ENCODE data around the gene MDC1. TPM values are rescaled to one million over a fixed set of nuclear protein-coding genes. Genes with fewer than 3 reads are reported as not detected.
"Not testable (repeated sequence)": the region's sequence is repeated elsewhere in the genome, so short reads cannot be mapped to it uniquely, and the experiment has no call there.

The MDC1 gene
- total and polyA plus RNA-seq, 5 donors: 11.1 to 26.6 (median 22.4) TPM

DNA sequence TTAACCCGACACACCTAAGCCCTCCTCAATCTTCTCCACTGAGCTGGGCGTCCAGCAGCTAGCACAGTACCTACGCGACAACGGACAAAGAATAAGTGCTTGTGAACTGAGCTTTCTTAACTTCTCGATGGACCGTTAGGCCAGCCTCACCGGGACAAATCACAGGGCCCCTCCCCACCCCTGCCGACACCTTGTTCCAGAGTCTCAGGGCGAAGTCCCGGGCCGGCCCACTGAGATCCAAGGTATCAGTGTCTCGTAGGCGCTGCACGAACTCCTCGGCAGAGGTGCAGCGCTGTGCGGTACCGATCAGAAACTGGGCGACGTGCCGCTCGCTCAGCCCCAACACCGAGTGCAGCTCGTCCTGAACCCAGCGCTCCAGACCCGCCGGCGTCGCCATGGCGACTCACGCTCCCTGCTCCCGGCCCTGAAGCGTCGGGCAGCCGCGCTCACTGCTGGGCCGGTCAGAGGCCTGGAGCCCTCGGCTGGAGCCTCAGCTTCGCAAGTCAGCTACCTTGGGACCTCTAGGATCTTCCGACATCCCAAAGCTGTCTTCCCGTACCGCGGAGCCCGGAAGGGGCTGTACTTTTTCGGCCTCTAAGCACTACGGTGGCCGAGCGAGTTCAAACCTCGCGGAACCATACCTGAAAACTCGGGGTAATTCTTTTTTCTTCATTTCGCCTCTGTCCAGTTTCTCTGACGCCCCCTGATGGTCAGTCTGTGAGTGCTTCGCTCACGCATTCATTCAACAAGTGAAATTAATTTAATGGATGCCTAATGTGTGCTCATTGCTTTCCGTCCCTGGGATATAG, 44.4 kb downstream of the MDC1 start, which contains the start of gene DHX16:
Gene DHX16, minus strand, starts transcription at position 562 of the 809 bp plus-strand sequence. Its CDS starts 165 bp downstream, at position 397.
- H3K9me3 ChIP-seq (ENCODE audit: control insufficient read depth, low read length): no peaks in the 10 kb centered on the region
- H3K4me1 ChIP-seq (ENCODE audit: control insufficient read depth, insufficient read depth, low read length): peaks cover 2% of the 10 kb centered on the region
- peak; percentile 87 to 89 for ATAC-seq
- no peaks in the 10 kb centered on the region for H3K27me3 ChIP-seq (ENCODE audit: control insufficient read depth, insufficient read depth)
- peak within 1 kb of the TSS; percentile 90 for H3K4me3 ChIP-seq (ENCODE audit: low read length)
- under 1% methylated on average over 57 of the region's 57 CpGs for WGBS
- intact Hi-C loops (cut with DNase I): loop anchor here in 1 of 4 donors (10.0 kb wide), 1 partner anchor 412 kb away; no protein-coding TSS in a partner anchor
- peak within 1 kb of the TSS; percentile 61 for H3K27ac ChIP-seq (ENCODE audit: low read length)
- peak; percentile 96 to 99 (median 97) for DNase-seq

DNA sequence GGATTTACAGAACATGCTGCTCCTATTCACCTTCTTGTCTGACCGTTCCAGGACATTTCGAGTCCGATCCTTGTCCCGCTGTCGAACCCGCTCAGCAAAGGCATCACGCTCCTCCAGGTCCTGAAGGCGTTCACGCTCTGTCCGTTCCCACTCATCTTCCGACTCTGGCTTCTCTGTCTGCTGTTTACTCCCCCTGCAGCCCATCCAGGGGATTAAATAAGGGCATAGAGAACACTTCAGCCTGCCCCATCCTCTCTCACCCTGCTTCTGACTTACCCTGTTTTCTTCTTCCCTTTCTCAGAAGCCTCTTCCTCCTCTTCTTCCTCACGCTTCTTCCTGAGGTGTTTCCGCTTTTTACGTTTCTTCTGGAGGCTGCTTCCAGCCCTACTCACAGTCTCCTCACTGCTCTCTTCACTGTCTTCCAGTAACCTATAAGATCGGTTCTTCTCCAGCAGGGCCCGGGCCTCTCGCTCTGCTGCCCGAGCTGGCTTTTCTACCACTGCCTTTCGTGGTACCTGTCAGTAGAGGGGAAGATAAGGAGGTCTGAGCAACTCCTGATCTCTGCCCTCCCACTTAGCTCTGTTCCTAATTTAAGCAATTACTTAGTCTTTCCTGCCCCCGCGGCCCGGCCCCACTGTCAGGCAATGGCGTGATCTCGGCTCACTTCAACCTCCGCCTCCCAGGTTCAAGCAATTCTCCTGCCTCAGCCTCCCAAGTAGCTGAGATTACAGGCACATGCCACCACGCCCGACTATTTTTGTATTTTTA, 46.1 kb downstream of the MDC1 start:
- H3K27me3 ChIP-seq (ENCODE audit: control insufficient read depth, insufficient read depth): no peaks in the 10 kb centered on the region
- intact Hi-C loops (cut with DNase I): loop anchor here in 1 of 4 donors (10.0 kb wide), 1 partner anchor 414 kb away; no protein-coding TSS in a partner anchor
- ATAC-seq: no peak
- H3K4me3 ChIP-seq (ENCODE audit: low read length): no peak overlapping the region
- no peaks in the 10 kb centered on the region for H3K9me3 ChIP-seq (ENCODE audit: control insufficient read depth, low read length)
- peaks cover 2% of the 10 kb centered on the region for H3K4me1 ChIP-seq (ENCODE audit: control insufficient read depth, insufficient read depth, low read length)
- 83% methylated on average over 27 of the region's 27 CpGs for WGBS
- DNase-seq: no peak
- no peak overlapping the region for H3K27ac ChIP-seq (ENCODE audit: low read length)

- H3K4me1 ChIP-seq (ENCODE audit: control insufficient read depth, insufficient read depth, low read length); H3K9me3 ChIP-seq (ENCODE audit: control insufficient read depth, low read length); H3K27me3 ChIP-seq (ENCODE audit: control insufficient read depth, insufficient read depth); ATAC-seq; intact Hi-C loops (cut with DNase I); H3K27ac ChIP-seq (ENCODE audit: low read length); H3K4me3 ChIP-seq (ENCODE audit: low read length); DNase-seq: not testable (repeated sequence)
- WGBS: 88% methylated on average over 2 of the region's 2 CpGs
Observed at GRCh38 chr6:30666300-30666699, 50.8 kb downstream of the MDC1 start.

DNA sequence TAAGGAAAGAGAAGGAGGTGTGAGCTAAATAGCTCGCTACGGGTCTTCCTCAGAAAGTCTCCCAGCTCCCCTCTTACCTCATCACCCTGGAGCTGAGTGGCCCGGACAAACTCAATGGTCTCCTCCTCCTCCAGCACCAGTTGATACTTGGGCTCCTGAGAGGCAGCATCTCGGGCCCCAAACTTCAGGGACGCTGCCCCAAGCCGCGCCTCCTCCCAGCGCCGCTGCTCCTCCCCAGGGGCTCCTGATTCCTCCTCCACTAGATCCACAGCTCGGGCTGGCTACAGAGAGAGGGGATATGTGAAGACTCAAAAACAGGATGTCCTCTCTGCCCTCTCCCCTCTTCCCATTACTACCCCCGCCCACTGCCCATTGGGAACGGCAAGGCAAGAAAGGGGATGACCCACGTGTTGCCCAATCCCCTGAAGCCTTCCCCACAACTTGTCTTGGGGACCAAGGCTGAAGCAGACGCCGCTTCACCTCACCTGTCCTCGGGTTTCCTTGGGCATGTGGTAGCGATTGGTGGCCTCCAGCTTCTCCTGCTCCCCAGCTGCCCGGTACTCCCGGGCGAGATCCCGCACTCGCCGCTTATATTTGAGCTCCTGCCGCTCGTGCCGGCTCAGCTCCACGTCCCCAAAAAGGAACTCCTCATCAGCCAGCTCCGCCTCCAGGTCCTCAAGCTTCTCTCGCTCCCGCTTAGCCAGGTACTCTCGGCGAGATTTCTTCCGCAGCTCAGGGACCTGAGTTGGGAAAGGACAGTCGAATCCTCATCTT, 51.9 kb downstream of the MDC1 start:
- no peaks in the 10 kb centered on the region for H3K27me3 ChIP-seq (ENCODE audit: control insufficient read depth, insufficient read depth)
- H3K4me1 ChIP-seq (ENCODE audit: control insufficient read depth, insufficient read depth, low read length): no peaks in the 10 kb centered on the region
- 89% methylated on average over 34 of the region's 34 CpGs for WGBS
- no peak overlapping the region for H3K27ac ChIP-seq (ENCODE audit: low read length)
- DNase-seq: no peak
- no peaks in the 10 kb centered on the region for H3K9me3 ChIP-seq (ENCODE audit: control insufficient read depth, low read length)
- no peak for ATAC-seq
- H3K4me3 ChIP-seq (ENCODE audit: low read length): no peak overlapping the region
- intact Hi-C loops (cut with DNase I): no loop called here

DNA sequence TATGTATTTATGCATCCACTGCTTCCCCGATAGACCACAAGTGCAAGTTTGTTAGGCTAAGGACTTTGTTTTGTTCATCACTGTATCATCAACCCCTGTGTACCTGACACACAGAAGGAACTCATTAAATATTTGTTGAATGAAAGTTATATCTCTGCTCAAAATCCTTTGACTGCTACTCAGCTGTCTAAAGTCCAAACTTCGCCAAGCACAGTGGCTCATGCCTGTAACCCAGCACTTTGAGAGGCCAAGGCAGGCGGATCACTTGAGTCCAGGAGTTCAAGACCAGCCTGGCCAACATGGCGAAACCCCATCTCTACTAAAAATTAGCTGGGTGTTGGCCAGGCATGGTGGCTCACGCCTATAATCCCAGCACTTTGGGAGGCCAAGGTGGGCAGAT, 59.2 kb downstream of the MDC1 start:
- H3K27ac ChIP-seq (ENCODE audit: low read length); H3K27me3 ChIP-seq (ENCODE audit: control insufficient read depth, insufficient read depth); ATAC-seq; intact Hi-C loops (cut with DNase I); H3K4me3 ChIP-seq (ENCODE audit: low read length); DNase-seq; H3K4me1 ChIP-seq (ENCODE audit: control insufficient read depth, insufficient read depth, low read length); H3K9me3 ChIP-seq (ENCODE audit: control insufficient read depth, low read length): not testable (repeated sequence)
- 92% methylated on average over 5 of the region's 5 CpGs for WGBS

DNA sequence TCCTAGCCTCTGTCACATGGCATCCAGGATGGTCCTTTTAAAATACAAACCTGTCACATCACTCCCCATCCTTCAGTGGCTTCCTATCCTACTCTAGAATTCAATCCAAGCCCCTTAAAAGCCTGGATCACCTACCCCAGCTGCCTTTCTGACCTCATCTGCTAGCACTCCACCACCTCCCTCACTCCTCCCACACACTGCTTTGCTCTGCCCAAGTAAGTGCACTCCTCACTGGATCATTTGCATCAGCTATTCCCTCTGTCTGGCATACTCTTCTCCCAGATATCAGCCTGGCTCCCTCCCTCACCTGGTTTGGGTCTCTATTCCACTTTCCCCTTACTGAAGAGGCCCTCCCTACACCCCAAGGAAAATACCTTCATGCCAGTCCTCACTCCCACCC, 59.6 kb downstream of the MDC1 start:
- no peak for DNase-seq
- Histone ChIP-seq H3K4me1 (ENCODE audit: control insufficient read depth, insufficient read depth, low read length) (no peaks in the 10 kb centered on the region), H3K27me3 (ENCODE audit: control insufficient read depth, insufficient read depth) (no peaks in the 10 kb centered on the region), H3K9me3 (ENCODE audit: control insufficient read depth, low read length) (no peaks in the 10 kb centered on the region), H3K27ac (ENCODE audit: low read length) (no peak overlapping the region), H3K4me3 (ENCODE audit: low read length) (no peak overlapping the region)
- no peak for ATAC-seq
- intact Hi-C loops (cut with DNase I): no loop called here

DNA sequence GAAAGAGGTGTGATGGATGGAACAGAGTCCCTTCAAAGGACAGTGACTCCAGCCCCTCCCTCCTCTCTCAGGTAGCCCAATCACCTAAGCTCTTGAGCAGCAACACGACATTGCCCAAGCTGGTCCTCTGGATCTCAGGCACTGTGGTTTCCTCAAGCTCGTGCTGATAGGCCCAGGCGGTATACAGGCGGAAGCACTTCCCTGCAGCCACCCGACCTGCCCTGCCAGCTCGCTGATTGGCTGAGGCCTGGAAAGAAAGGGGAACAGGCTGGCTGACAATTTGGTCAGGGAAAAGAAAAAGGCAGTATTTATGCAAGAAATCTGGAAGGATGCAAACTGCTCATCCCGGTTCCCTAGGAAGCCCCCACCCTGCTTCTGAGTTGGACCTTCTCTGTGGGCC, 60.6 kb downstream of the MDC1 start:
- no peak overlapping the region for H3K4me3 ChIP-seq (ENCODE audit: low read length)
- WGBS: 69% methylated on average over 7 of the region's 7 CpGs

DNA sequence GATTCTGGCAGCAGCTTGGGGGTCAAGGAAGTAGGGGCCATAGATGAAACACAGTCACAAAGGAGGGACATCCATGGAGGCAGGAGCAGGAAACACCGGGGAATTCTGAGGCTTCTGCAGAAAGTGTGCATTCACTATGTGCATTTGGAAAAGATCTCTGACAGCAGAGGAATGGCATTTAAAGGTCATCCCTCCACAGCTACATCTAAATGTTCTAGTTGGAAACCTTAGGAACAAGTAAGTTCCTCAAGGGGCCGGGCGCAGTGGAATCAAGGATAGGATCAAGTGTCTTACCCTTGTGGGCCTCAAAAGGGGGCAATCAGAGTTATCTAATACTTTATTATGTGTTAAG, 61.4 kb downstream of the MDC1 start:
- no peak for DNase-seq
- H3K4me1 ChIP-seq (ENCODE audit: control insufficient read depth, insufficient read depth, low read length): no peaks in the 10 kb centered on the region
- no peaks in the 10 kb centered on the region for H3K9me3 ChIP-seq (ENCODE audit: control insufficient read depth, low read length)
- no peak overlapping the region for H3K27ac ChIP-seq (ENCODE audit: low read length)
- no peaks in the 10 kb centered on the region for H3K27me3 ChIP-seq (ENCODE audit: control insufficient read depth, insufficient read depth)
- WGBS: 95% methylated on average over 3 of the region's 3 CpGs
- intact Hi-C loops (cut with DNase I): no loop called here
- H3K4me3 ChIP-seq (ENCODE audit: low read length): no peak overlapping the region
- no peak for ATAC-seq

More for the DNA sequence above, 60.6 kb downstream of the MDC1 start:
- Histone ChIP-seq H3K27ac (ENCODE audit: low read length) (no peak overlapping the region), H3K9me3 (ENCODE audit: control insufficient read depth, low read length) (no peaks in the 10 kb centered on the region), H3K27me3 (ENCODE audit: control insufficient read depth, insufficient read depth) (no peaks in the 10 kb centered on the region), H3K4me1 (ENCODE audit: control insufficient read depth, insufficient read depth, low read length) (no peaks in the 10 kb centered on the region)
- ATAC-seq: no peak
- intact Hi-C loops (cut with DNase I): no loop called here
- peak in 1 of 3 donors; percentile 60 for DNase-seq

GRCh38 chr6:30654798-30655742, 62.0 kb downstream of the MDC1 start:
- no peaks in the 10 kb centered on the region for H3K4me1 ChIP-seq (ENCODE audit: control insufficient read depth, insufficient read depth, low read length)
- intact Hi-C loops (cut with DNase I): no loop called here
- no peak for DNase-seq
- ATAC-seq: no peak
- no peaks in the 10 kb centered on the region for H3K27me3 ChIP-seq (ENCODE audit: control insufficient read depth, insufficient read depth)
- H3K9me3 ChIP-seq (ENCODE audit: control insufficient read depth, low read length): no peaks in the 10 kb centered on the region
- no peak overlapping the region for H3K4me3 ChIP-seq (ENCODE audit: low read length)
- H3K27ac ChIP-seq (ENCODE audit: low read length): no peak overlapping the region
- WGBS: 87% methylated on average over 19 of the region's 19 CpGs

DNA sequence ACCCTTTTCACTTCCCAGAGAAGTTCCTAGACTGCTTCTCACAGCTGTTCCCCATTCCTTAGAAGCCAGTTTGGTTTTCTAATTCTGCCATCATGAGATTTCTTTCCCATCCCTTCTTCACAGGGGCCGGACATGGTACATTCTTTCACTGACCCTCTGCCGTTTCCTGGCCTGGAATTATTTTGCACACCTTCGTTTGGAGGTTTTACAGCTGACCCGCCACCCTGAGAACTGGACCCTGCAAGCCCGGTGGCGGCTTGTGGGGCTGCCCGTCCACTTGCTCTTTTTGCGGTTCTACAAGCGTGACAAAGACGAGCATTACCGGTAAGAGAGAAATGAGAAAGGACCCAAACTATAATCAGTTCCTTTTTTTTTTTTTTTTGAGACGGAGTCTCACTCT, 65.9 kb downstream of the MDC1 start:
- Histone ChIP-seq H3K27ac (ENCODE audit: low read length) (no peak overlapping the region), H3K9me3 (ENCODE audit: control insufficient read depth, low read length) (no peaks in the 10 kb centered on the region), H3K27me3 (ENCODE audit: control insufficient read depth, insufficient read depth) (no peaks in the 10 kb centered on the region), H3K4me3 (ENCODE audit: low read length) (no peak overlapping the region), H3K4me1 (ENCODE audit: control insufficient read depth, insufficient read depth, low read length) (no peaks in the 10 kb centered on the region)
- intact Hi-C loops (cut with DNase I): no loop called here
- no peak for DNase-seq
- no peak for ATAC-seq
- WGBS: 90% methylated on average over 12 of the region's 12 CpGs
